GM12875 (cell line): ENCODE results near the gene DHRS11.
A peak's percentile ranks its signal among the peaks of the same experiment; 100 is the strongest.

Experiments used
- H3K4me3 ChIP-seq: one replicate; pipeline ENCODE4 v1.5.1; 2011; ENCODE audit warnings: low read depth, low read length, control low read depth
- TF ChIP-seq, protein P1 (sequence below): IDR thresholded peaks from 2 replicates; pipeline ENCODE4 v1.5.1; 2011; ENCODE audit warnings: low read depth, mild to moderate bottlenecking, control low read depth, inconsistent platforms, low read length, moderate library complexity, borderline replicate concordance; ENCODE audit not compliant: insufficient read depth

Gene DHRS11

DNA sequence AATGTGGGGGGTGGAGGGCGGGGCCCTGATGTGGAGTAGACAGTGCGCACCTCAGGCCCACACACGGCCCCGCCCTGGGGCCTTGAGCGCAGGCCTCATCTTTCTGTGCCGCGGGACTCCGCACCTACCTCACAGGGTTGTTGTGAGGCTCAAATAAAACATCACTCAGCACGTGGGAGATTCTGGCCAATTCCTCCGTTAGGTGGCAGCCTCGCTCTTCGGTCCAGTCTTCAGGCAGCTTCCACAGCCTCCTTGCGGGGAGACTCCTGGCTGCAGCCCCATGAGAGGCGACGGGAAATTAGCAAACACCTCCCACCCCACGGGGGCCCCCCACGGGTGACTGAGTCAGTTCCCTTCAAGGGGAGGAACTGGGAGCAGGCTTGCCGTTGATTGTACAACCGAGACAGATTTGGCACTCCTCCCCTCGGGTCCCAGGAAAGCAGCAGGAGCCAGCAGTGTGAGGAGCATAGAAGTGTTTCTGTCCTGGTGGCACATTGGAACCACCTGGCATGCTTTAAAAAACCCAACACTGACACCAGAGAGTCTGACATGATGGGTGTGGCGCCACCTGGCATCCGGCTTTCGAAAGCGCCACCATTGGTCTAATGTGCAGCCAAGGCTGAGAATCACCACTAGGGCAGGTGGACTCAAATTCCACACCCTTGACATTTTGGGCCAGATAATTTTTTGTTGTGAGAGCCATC lies 17.3 kb downstream of the DHRS11 start:
- no peak overlapping the region for H3K4me3 ChIP-seq

DNA sequence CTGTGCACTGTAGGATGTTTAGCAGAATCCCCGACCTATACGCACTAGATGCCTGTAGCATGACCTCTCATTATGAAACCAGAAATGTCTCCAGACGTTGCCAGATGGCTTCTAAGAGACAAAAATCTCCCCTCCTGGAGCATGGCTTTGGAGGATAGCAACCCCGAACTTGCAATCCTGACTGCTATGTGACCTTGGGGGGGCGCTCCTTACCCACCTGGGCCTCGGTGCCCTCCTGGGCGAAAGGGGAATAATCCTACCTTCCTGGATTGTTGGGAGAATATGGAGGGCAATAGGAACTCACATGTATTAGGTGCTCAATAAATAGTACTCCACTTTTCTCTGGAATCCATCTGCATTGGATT lies 17.8 kb downstream of the DHRS11 start:
- H3K4me3 ChIP-seq, result no peak overlapping the region
- TF ChIP-seq, protein P1, sequence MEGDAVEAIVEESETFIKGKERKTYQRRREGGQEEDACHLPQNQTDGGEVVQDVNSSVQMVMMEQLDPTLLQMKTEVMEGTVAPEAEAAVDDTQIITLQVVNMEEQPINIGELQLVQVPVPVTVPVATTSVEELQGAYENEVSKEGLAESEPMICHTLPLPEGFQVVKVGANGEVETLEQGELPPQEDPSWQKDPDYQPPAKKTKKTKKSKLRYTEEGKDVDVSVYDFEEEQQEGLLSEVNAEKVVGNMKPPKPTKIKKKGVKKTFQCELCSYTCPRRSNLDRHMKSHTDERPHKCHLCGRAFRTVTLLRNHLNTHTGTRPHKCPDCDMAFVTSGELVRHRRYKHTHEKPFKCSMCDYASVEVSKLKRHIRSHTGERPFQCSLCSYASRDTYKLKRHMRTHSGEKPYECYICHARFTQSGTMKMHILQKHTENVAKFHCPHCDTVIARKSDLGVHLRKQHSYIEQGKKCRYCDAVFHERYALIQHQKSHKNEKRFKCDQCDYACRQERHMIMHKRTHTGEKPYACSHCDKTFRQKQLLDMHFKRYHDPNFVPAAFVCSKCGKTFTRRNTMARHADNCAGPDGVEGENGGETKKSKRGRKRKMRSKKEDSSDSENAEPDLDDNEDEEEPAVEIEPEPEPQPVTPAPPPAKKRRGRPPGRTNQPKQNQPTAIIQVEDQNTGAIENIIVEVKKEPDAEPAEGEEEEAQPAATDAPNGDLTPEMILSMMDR, result no peak

More for the DNA sequence above, 17.3 kb downstream of the DHRS11 start:
- TF ChIP-seq, protein P1, result peak; percentile 34; the same call in 1 of the 2 replicates

DNA sequence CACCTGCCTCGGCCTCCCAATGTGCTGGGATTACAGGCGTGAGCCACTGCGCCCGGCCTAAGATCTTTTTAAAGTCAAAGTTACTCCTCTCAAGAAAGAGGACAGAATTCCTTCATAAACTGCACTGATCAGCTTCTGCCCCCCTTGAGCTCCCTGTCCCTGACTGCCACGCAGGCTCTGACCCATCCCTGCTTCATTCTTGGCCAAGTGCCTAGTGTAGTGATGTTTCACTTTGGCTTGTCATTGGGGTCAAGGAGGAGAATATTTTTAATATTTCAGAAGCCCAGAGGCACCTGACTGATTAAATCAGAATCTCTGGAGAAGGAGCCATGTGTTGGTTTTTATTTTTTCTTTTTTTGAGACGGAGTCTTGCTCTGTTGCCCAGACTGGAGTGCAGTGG lies 18.8 kb downstream of the DHRS11 start:
- TF ChIP-seq, protein P1, result no peak
- no peak overlapping the region for H3K4me3 ChIP-seq

DNA sequence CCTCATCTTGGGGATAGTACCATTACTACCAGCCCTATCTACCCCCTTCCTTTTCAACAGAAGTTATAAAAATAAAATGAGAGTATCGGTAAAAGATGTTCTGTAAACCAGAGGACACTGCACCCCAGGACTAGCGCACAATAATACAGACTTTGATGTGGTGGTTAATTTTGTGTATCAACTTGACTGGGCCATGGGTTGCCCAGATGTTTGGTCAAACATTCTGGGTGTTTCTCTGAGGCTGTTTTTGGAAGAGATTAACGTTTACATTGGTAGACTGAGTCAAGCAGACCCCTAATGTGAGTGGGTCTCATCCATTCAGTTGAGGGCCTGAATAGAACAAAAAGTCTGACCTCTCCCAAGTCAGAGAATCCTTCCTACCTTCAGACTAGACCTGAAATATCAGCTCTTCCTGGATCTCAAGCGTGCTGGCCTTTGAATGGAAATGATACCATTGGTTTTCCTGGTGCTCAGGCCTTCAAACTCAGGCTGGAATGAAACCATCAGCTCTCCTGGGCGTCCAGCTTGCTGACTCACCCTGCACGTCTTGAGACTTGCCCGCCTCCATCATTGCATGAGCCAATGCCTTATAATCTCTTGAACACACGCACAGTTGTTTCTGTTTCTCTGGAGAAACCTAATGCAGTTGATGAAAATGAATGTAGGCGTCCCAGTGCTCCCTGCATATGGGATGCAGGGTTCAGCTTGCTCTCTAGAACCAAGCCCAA lies 19.8 kb downstream of the DHRS11 start:
- TF ChIP-seq, protein P1, result no peak
- H3K4me3 ChIP-seq, result no peak overlapping the region

DNA sequence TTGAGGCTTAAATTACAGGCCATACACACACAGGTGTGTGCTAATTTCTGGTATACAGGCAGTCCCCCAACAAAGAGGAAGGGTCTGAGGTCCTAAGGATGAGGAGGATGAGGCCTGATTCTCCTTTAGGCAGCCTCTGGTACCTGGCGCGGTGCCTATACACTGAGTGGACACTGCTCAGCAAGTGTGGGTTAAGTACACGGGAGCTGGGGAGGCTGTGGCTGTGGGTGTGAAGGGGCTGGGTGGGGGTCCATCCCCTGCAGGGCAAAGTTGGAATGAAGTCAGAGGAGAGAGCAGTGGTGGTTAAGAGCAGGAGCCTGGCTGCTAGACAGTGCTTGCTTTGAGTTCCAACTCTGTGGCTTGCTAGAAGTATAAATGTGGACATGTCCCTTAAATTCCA lies 20.6 kb downstream of the DHRS11 start:
- no peak overlapping the region for H3K4me3 ChIP-seq
- TF ChIP-seq, protein P1, result no peak

DNA sequence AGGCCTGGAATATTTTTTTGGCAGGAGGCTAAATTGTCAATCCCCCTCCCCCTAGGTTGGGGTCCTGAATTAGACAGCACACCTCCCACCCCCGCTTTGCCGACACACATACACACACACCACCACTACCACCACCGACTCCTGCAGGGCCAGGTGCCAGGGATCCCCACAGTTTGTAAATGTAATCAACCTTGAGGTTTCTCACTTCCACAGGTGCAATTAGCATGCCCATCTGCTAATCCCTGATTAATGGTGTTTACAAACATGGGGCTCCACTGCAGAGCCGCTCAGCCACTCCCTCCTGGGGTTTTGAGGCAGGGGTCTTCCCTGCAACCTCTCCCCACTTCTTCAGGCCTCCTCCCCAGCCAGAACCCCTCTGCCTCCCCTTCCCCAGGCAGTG lies 21.5 kb downstream of the DHRS11 start:
- H3K4me3 ChIP-seq, result no peak overlapping the region
- TF ChIP-seq, protein P1, result no peak

DNA sequence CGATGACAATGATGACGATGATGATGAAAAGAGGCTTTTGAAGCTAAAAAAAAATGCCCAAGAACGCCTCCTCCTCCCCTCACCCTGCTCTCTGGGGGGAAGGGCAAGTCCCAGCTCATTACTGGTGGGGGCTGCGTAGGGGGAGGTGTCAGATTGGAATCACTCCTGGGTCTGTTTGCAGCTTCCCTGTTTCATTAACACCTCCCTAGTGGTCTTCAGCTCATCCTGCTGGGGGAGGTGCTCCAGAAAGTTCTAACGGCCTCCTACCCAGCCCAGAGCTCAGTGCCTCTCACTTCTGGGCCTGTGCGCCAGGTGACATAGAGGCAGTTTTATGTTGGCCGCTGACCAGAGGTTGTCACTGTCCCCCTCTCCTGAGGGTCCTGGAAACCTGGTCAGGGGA lies 22.4 kb downstream of the DHRS11 start:
- no peak overlapping the region for H3K4me3 ChIP-seq
- TF ChIP-seq, protein P1, result no peak
